Stimulated activated CD8-positive, alpha-beta memory T cell treated with anti-CD3 and anti-CD28 coated beads, Interleukin-7, amount 100 ng/mL, for 24 hours (primary cell): Measurements from ENCODE around the gene MC3R.

ENCODE experiments used
- DNase-seq: peaks from one replicate; pipeline ENCODE4 v3.0.0-alpha.2; 2020; ENCODE audit warnings: low read depth

The MC3R gene

DNA sequence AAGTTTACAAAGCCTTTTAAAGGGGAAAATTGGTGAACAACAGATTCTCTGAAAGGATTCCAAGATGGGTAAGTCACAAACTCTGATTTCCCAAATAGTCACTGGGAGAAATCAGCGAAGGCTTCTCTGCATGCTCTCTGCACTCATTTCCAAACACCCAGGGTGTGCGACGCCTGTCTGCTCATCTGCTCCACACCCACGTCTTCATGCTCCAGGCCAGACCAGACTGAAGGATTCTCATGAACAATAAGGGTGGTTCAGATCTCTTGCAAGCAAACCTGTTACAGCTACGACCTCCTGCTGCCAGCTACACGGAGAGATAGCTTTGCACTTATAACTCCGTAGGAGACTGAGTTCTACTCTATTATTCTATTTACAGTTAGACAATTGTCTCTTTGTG is 1.4 kb downstream of the MC3R start:
- DNase-seq = no peak

DNA sequence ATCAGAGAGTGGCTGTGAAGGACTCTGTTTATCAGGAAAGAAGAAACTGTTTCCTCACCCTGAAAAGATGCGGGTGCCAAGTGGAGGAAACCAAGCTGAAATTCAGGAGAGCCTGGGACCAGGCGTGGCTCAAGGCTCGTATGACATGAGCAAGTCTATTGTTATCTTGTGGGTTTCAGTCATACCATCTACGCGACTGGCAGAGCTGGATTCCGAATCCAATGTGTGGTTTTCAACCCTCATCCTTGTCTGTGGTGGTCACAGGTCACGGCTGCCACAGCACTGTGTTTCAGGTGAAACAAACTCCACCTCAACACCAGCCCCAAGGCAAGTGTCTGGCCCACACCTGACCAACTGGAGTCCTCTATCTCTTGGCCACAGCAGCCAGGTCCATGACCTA is 9.1 kb downstream of the MC3R start:
- no peak for DNase-seq

- no peak for DNase-seq
Observed at GRCh38 chr20:56259948-56260347, 11.4 kb downstream of the MC3R start.

DNA sequence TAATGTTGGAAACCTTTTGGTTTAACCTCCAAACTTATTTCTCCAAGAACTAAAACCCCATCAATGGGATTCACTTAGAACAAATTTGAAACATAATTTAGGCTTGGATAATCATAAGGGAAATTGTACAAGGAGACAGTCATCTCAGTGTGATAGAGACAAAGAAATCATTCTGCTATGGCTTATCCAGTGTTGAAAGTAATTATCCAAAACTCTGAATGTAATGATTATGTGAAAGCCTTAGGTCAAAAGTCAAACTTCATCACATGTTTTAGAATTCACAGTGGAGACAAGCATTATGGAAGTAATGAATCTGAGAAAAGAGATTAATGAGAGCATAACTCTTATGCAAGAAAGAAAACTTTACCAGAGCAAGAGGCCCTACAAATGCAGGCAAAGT is 20.0 kb downstream of the MC3R start:
- DNase-seq = no peak

DNA sequence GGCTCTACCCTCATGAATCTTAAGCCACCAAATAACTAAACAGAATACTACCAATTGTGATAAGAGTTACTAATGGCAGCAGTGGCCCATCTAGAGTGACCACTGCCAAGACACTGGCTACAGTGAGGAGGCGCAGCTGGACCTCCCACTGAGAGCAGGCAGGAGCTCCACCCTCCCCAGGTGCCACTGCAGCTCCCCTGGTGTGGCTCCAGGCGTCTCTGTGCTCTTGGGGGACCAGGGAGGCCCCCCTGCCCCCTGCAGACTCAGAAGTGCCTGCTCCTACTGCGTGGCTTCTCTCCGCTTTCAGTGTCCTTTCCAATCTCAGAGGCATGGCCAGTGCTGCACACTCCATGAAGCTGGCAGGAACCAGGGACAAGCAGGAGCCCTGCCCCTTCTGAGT is 23.4 kb downstream of the MC3R start:
- no peak for DNase-seq

DNA sequence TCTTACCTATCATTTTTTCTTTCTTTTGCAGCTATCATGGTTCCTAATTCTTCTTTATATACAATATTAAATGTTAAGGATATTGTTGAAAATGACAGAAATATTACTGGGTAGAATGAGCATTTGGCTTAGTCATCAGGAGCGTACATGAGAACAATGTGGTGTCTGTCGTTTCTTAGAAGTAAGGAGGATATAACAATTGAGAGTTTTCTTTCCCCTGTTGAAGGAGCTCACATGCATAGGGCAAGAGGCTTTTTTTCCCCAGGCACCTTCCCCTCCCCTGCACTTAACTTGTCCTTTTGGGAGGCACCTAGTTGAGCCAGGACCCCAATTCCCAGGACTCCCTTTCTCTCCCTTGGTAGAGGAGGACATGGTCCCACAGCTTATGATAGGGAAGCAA is 25.0 kb downstream of the MC3R start:
- no peak for DNase-seq

GRCh38 chr20:56274156-56274555 is 25.6 kb downstream of the MC3R start:
- DNase-seq = no peak

DNA sequence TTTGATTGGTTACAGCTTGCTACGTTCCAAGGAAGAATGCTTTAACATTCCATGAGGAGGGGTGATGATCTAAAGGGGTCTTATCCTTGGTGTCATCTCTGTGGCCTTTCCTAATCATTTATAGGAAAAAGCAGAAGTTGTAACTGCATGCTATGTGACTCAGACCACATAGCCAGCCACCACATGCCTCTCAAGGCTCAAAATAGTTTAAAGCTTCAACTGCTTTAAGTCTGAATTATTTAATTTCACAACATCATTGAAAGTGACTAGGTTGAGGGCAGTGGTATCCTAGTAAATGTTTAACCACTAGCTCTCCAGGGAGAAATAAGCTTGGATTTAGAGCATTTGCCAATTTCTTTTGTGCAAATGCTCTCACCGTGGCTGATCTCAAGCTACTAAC is 29.7 kb downstream of the MC3R start:
- DNase-seq = no peak

DNA sequence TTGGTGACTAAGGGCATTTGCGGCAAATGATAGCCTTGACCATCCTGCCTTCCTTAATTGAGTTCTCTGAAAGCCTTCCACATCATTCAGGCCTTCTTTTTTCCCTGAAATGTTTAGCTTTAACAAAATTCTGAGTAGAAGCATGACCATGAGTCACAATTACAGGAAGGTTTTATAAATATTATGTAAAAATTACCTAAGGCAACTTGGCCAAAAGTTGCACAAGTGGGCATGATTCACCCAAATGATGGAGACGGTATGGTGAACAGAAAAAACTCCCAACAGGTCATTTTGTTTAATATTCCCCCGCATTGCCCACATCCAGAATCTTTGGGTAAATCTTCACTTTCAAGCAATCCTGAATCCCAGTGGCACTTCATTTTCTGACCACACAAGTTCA is 37.0 kb downstream of the MC3R start:
- DNase-seq = no peak

- DNase-seq = no peak
Observed at GRCh38 chr20:56289652-56290051, 41.1 kb downstream of the MC3R start.

DNA sequence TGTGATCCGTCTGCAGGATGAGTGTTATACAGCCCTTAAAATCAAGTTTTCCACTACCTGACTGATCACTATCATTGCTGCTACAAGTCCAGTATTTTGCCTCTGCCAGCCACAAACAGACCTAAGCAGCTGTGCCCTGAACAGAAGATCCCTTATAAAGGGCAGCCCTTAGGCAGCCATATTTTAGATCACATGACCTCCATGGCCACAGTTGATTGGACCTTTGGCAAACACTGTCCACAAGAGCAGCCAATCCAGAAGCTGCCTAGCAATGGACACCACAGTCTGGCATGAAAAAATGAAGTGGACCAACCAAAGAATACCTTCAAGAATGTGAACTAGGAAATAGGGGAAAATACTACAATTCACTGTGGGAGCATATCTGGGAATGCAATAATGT is 50.8 kb downstream of the MC3R start:
- DNase-seq = no peak
